ENCODE results near the gene CNTN1. TPM values are rescaled to one million over a fixed set of nuclear protein-coding genes. Genes with fewer than 3 reads are reported as not detected.

Gene CNTN1
- total and polyA plus RNA-seq, 2 of the 8 experiments (the other 6 are each of a cell fraction or from before 2014, with no cell fraction given): 7.2 to 21.8 TPM

- FAIRE-seq: no peak
These were observed 24.1 kb upstream of the CNTN1 start for GRCh38 chr12:40668099-40668529.

More at GRCh38 chr12:40668099-40668529, 24.1 kb upstream of the CNTN1 start:
- no peak overlapping the region for H2BK15ac ChIP-seq (ENCODE audit: low read length)
- no peaks in the 10 kb centered on the region; a peak in 1 of 7 replicates for H3K4me1 ChIP-seq (replicated peaks in 1 of 4; ENCODE audit: control insufficient read depth in 3 of 4, insufficient read depth in 4 of 4, low read length in 3 of 4)
- no peak overlapping the region for H3K4me3 ChIP-seq (ENCODE audit: extremely low read depth in 1 of 4, insufficient read depth in 2 of 4, low read depth in 3 of 4, low read length in 4 of 4)
- no peak overlapping the region for H2BK120ac ChIP-seq (replicated peaks; ENCODE audit: low read depth, low read length)
- H3K36me3 ChIP-seq (ENCODE audit: control insufficient read depth in 2 of 4, insufficient read depth in 4 of 4, low read length in 3 of 4): no peaks in the 10 kb centered on the region
- H3K27me3 ChIP-seq (replicated peaks in 1 of 4; ENCODE audit: control insufficient read depth in 3 of 4, extremely low read depth in 1 of 4, insufficient read depth in 3 of 4, low read length in 3 of 4): no peaks in the 10 kb centered on the region
- H2BK5ac ChIP-seq (ENCODE audit: low read depth, low read length): no peak overlapping the region
- H4K5ac ChIP-seq (ENCODE audit: insufficient read length, low read depth, low read length): no peak overlapping the region
- no peak overlapping the region for H3K23ac ChIP-seq (ENCODE audit: insufficient read length)
- TF ChIP-seq RAD21 (IDR thresholded peaks at IDR 0.05 in 1 of 2, conservative IDR thresholded peaks at IDR 0.05 in 1 of 2; ENCODE audit: low read depth in 2 of 2, low read length in 2 of 2): peak; percentile 32 to 34
- no peak for TF ChIP-seq NANOG (IDR thresholded peaks at IDR 0.05; ENCODE audit: insufficient read depth, low read depth, low read length, poor library complexity, severe bottlenecking)
- no peaks in the 10 kb centered on the region for H3K79me2 ChIP-seq (ENCODE audit: control insufficient read depth in 1 of 2, insufficient read depth in 2 of 2, low read length in 2 of 2)
- H3K9ac ChIP-seq (replicated peaks in 1 of 4; ENCODE audit: extremely low read depth in 1 of 4, low read depth in 3 of 4, low read length in 3 of 4): no peak overlapping the region
- peaks cover 0 to 5% of the 10 kb centered on the region in 2 experiments; a peak in 1 of 4 replicates for H3K9me3 ChIP-seq (ENCODE audit: insufficient read depth in 2 of 2, low read depth in 1 of 2, low read length in 1 of 2)
- 94% methylated on average over 1 of the region's 1 CpG; no CpG with 5 or more reads in 1 of the 2 experiments for WGBS, 2 experiments (ENCODE audit: extremely low coverage in 1 of 2, insufficient coverage in 1 of 2, insufficient read length in 1 of 2, insufficient replicate concordance in 2 of 2, low coverage in 1 of 2, low lambda C conversion rate in 2 of 2, missing lambda C conversion rate in 1 of 2)
- H3K27ac ChIP-seq (ENCODE audit: low read depth, low read length): no peak overlapping the region
- no peak overlapping the region for H2BK20ac ChIP-seq (ENCODE audit: low read length)
- no peak overlapping the region for H2AFZ ChIP-seq (ENCODE audit: low read length)
- CTCF ChIA-PET (ENCODE audit: partially characterized antibody): interaction anchor here (1.7 kb wide), 1 partner anchor 11 kb away, joined by 4 read pairs; no protein-coding TSS in a partner anchor
- POLR2A ChIA-PET (ENCODE audit: partially characterized antibody): no interaction called here
- H3K4me2 ChIP-seq (ENCODE audit: insufficient read depth in 1 of 2, low read depth in 2 of 2, low read length in 2 of 2): no peak overlapping the region
- no peaks in the 10 kb centered on the region for H3K79me1 ChIP-seq (ENCODE audit: low read depth, low read length)
- H2BK12ac ChIP-seq (ENCODE audit: low read depth, low read length): no peak overlapping the region
- H3K4ac ChIP-seq (replicated peaks; ENCODE audit: insufficient read length, low read depth, low read length): no peak overlapping the region
- no peak overlapping the region for H3K56ac ChIP-seq (replicated peaks; ENCODE audit: insufficient read length, low read depth, low read length)
- H4K8ac ChIP-seq (ENCODE audit: extremely low read depth, insufficient read depth, low read length): no peak overlapping the region
- no peak overlapping the region for H2AK5ac ChIP-seq (ENCODE audit: low read depth, low read length)
- no peak for DNase-seq (ENCODE audit: low read depth in 1 of 2, low spot score in 2 of 2)
- H4K20me1 ChIP-seq (replicated peaks in 1 of 2; ENCODE audit: control insufficient read depth in 1 of 2, insufficient read depth in 2 of 2, low read length in 2 of 2): no peaks in the 10 kb centered on the region
- no peak overlapping the region for H4K91ac ChIP-seq (replicated peaks; ENCODE audit: insufficient read length, low read length)
- no peak overlapping the region for H3K18ac ChIP-seq (ENCODE audit: extremely low read depth, low read length)
- H3K23me2 ChIP-seq (ENCODE audit: low read depth, low read length): no peaks in the 10 kb centered on the region
- H3K14ac ChIP-seq (ENCODE audit: insufficient read length): no peak overlapping the region

Data from H1 (cell line).